Loucy (cell line): ENCODE data around the gene ZC3H12C.

Experiments
- CTCF ChIP-seq: fragments of 200-600 bp; sonication (generic); conservative IDR thresholded peaks from 2 replicates; pipeline ENCODE4 v1.5.1; 2014; ENCODE audit warnings: mild to moderate bottlenecking, antibody characterized with exemption, low read length
- EZH2phosphoT487 ChIP-seq: fragments of 200-600 bp; IDR thresholded peaks from 2 replicates; pipeline ENCODE4 v1.6.1; 2018; ENCODE audit warnings: antibody characterized with exemption, mild to moderate bottlenecking, moderate library complexity, borderline replicate concordance

GRCh38 chr11:110207123-110207522, 113.9 kb downstream of the ZC3H12C start:
- TF ChIP-seq CTCF (no peak), EZH2phosphoT487 (no peak)
